Mucosa of gallbladder (tissue), 1 donor: Measurements from ENCODE around the gene FOXN3. TPM values are rescaled to one million over a fixed set of nuclear protein-coding genes. Genes with fewer than 3 reads are reported as not detected.

Experiments
- DNase-seq: peaks from one replicate; pipeline ENCODE4 v3.0.0-alpha.2; 2020; ENCODE audit warnings: low spot score
- total RNA-seq: library from RNA; stranded (reverse); gene quantifications from one replicate; pipeline ENCODE4 v1.2.1, GENCODE V29; 2021
- donor health status: DM: no; HTN: no; CAD: no.

Gene FOXN3, protein sequence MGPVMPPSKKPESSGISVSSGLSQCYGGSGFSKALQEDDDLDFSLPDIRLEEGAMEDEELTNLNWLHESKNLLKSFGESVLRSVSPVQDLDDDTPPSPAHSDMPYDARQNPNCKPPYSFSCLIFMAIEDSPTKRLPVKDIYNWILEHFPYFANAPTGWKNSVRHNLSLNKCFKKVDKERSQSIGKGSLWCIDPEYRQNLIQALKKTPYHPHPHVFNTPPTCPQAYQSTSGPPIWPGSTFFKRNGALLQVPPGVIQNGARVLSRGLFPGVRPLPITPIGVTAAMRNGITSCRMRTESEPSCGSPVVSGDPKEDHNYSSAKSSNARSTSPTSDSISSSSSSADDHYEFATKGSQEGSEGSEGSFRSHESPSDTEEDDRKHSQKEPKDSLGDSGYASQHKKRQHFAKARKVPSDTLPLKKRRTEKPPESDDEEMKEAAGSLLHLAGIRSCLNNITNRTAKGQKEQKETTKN
- 63.0 TPM for total RNA-seq

DNA sequence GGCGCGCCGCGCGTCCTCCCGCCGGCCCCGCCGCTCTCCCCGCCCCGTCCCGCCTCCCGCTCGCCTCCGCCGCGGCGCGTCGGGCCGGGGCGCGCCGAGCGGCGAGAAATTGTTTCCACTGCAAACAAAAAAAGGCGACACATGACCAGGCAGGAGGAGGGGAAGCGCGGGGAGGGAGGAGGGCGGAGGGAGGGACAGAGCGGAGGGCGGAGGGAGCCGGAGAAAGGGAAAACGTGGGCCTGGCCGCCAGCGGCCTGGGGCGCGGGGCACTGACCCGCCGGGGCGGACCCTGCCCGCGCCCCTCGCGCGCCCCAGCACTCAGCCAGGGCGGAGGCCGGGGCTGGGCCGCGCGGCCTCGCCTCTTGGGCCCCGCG is at the start of gene FOXN3:
TSS of gene FOXN3 (minus strand) at position 143 of the 374 bp plus-strand sequence. CDS start 4,757 bp downstream, outside the sequence.
- DNase-seq: peak; percentile 93

DNA sequence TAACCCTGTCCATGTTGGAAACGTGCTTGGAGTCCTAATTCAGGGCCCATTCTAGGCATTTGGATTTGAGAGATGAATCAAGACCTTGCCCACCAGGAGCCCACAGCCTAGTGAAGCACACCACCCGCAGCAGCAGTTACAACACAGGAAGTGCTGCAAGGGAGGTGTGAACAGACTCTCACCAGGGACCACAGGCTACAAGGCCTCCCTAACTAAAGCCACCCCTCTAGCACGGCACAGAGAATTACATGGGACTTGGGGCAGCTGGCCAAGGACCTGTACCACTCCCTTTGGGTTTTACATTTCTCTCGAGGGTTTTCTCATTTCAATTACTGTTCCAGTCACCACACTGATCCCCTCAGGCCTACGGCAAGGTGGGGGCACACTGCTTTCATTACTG is 49.5 kb upstream of the FOXN3 start:
- DNase-seq: no peak

DNA sequence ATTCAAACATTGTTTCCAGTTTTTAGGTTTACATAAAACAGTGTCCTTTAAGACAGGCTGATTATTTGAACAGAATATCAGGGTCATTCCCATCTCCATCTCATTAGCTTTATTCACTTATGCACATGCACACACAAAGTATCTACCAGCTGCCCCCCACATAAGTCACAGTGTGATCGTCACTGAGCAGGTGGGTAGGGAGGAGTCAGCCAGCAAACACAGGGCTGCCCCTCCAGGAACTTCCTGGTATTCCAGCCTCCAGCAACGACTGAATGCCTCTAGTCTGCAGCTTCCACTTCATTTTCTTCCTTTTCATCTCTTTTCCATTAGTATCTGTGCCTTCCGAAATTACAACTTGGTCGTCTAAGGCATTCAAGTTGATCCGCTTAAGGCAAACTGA is 48.8 kb upstream of the FOXN3 start:
- DNase-seq: no peak

DNA sequence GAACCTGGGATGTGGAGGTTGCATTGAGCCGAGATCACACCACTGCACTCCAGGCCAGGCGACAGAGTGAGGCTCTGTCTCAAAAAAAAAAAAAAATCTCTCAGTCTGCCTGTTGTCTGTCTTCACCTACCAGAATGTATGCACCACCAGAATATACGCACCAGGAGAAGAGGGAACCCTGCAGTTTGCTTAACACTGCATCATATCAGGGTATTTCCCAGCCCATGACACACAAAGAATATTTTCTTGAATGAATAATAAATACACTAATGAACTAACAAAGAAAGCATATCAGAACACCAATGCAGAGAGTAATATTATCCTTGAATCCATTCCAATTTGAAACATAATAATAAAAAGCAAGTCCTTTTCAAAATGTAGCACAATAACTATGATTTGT is 44.2 kb upstream of the FOXN3 start:
- no peak for DNase-seq

DNA sequence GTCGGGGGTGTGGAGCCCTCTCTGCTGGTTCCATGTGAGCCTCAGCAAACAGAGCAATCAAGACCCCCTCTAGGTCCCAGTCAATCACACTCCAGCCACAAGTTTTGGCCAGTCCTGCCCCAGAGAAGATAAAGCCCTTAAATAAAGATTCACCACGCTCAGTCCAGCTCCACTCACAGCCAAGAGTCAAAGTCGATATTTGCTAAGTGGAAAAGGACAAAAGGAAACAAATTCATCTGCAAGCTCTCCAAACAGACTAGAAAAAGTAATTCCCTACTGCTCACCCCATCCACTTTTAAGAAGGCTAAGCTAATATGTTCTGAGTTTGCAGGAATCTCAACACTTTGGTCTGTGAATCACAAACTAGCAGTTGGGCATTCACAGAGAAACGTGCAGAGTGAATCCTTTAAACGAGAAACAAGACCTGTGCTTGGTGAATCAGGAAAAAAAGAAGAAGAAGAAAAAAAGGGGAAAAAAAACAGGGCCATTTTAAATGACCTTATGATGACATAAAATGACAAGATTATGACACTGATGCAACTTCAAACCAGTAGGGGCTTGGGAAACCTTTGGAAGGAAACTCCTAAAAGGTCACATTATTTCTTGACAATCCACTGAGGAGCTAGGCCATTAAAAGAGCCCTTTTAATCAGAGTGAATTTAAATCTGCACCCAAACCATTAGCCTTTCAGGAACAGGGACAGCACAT is 41.8 kb upstream of the FOXN3 start:
- no peak for DNase-seq

DNA sequence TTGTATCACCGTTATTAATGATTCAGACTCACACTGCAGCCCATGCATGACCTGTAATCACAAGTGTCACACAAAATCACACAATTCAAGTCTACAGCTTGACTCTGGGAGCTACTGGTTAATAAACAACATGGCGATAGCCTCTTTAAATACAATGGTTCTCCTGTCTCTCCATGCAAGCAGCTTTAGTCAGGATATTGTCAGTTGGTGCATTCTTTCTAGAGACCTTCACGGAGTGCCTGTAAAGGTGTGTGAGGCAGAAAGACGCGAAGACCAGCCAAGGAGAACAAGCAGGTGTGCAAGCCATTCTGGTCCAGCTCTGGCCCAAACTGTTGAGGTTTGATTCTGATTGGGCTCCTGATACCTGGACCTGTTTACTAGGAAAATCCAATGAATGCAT is 40.0 kb upstream of the FOXN3 start:
- DNase-seq: no peak

DNA sequence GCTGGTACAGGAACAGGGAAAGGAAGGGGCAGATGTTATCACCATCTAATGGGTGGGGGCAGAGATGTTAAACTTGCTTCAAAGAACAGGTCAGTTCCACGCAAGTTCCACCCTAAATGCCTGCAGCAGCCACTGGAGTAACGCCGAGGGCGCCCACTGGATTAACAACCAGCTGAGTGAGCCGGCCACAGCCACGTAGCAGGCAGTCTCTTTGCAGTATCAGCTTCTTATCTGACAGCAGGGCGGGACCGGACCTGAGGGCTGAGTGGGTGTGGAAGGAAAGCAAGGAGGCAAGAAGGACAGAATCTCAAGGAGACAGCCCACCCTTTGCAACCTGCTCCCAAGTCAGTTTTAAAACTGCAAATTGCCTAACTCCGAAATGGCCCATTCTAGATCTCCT is 38.4 kb upstream of the FOXN3 start:
- peak; percentile 20 for DNase-seq

DNA sequence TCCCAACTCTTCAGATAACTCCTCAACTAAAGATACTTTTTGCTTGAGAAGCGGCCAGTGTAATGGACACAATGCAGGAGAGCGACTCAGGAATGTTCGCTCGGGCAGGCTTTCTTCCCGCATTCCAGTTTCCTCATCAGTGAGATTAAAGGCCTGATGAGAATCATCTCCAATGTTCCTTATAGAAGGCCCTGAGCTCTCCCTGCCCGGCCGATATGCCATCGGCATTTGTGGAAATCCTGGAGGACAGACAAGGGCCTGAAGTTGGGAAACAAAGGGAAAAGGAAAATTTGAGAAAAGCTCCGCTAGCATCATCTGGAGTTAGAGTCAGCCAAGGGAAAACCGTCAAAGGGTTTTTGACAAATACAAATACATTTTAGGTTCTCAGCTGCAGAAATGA is 38.0 kb upstream of the FOXN3 start:
- DNase-seq: no peak

DNA sequence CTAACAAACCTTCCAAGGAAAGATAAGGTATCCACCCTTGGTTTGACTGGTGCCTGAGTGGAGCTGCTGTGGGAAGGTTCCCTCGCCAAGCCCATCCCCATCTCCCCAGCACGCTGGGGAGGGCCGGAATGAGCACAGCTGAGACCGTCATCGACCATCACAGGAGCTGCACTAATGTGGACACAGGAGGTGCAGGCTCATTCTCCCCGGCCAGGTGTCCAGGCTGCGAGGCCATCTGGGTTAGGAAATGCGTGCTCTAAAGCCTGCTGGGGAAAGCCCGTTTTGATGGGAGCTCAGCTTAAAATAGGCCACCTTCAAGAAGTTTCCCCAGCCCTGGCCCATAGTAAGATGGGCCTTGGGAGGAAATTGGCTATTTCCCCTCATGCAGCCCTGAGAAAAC is 35.2 kb upstream of the FOXN3 start:
- no peak for DNase-seq

DNA sequence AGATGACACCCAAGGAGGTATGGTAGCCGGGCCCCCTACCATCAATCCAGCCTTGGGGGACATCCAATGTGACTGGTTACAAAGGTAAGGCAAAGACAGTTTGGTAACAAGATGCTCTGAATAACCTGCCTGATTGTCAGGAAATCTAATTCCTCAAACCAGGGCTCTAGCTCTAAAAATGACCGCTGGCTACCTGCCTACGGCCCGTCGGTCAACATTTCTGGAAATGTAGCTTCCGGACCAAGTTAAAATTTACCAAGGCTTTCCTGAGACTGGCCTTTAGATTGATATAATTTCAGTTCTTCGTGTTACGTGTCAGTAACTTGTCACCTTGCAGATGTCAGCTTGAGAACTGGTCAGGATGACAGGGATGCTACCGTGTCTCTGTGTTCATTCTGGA is 34.2 kb upstream of the FOXN3 start:
- DNase-seq: no peak

DNA sequence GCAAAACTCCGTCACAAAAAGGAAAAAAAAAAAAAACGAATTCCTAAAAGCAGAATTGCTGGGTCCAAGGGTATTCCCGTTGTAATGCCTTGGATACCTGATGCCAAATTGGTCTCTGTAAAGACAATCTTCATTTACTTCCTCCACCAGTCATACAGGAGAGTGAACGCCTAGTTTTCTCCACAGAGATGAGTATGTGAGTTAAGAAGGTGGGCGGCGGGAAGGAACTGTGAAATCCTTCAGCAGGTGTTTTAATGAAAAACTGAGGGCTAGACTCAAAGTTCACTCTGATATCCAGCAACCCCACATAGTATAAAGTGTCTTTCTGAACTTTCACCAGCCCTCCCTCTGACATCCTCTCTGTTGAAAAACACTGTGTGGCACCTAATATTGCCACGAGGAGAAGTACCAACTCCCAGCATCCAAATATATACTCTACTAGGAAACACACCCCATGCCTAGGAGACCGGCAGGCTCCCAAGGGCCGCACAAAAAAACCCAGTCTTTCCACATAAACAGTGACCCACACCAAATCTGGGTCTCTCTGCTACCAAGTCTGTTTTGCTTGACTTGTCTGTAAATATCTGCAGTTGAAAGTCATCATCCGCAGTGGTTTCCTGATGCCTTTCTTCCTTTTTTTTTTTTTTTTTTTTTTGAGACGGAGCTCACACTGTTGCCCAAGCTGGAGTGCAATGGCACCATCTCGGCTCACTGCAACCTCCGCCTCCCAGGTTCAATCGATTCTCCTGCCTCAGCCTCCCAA is 30.3 kb upstream of the FOXN3 start:
- no peak for DNase-seq

DNA sequence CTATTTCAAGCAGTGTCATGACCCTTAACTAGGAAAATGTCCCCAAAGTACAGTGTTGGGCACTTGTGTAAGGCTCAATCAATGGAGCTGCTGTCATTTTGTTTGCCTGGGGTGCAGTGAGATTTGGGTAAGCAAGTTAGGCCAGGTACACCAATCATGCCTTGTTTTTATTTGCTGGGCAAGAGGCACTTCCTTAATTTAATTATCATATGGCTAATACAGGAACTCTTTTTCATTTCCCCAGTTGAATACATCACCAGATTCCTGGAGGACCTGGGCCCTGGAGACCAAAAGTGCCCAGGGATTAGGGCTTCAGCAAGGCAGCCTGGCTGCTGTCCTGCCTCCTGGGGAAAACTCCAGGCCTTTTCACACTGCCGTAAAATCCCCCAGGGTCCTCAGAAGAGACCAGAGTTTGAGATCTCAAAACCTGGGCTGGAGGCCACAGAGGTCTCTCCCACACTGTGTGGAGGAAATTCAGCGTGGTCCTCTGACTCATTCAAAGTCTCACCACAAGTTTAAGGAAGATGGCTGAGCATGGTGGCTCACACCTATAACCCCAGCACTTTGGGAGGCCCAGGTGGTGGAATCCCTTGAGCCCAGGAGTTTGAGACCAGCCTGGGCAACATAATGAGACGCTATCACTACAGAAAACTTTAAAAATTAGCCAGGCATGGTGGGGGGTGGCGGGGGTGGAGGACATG is 28.4 kb upstream of the FOXN3 start:
- no peak for DNase-seq

DNA sequence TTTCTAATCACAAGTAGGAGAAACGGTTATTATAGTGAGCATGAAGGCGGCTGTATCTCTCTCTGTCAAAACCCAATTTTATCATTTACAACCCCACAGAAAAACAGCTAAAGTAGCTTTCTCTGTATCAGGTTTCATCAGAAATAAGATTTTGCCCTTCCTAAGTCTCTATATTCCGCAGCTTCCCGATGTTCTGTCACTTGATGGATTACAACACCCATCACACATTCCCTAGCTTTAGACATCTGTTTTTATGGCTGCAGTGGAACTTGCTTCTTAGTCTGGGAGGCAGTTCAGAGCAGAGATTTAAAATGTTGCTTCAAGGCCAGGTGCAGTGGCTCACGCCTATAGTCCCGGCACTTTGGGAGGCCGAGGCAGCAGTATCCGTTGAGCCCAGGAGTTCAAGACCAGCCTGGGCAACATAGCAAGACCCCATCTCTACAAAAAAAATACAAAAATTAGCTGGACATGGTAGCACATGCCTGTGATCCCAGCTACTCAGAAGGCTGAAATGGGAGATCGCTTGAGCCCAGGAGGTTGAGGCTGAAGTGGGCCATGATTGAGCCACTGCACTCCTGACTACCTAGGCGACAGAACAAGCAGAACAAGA is 27.6 kb upstream of the FOXN3 start:
- DNase-seq: no peak

DNA sequence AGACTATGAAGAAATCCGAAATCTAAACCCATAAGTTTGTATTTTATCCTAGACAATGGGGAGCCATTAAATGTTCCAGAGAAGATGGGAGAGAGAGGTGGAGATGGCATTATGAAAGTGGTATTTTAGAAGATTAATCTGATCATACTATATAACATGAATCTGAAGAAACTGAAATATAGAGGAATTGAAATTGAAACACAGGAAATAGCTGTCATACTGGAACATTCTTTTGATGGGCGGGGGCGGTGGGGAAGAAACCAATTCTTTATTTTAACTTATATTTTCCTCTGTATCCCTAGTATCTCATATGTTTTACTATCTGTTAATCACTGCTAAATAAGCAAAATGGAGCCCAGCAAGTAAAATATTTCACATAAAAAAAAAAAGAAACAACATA is 27.0 kb upstream of the FOXN3 start:
- no peak for DNase-seq

DNA sequence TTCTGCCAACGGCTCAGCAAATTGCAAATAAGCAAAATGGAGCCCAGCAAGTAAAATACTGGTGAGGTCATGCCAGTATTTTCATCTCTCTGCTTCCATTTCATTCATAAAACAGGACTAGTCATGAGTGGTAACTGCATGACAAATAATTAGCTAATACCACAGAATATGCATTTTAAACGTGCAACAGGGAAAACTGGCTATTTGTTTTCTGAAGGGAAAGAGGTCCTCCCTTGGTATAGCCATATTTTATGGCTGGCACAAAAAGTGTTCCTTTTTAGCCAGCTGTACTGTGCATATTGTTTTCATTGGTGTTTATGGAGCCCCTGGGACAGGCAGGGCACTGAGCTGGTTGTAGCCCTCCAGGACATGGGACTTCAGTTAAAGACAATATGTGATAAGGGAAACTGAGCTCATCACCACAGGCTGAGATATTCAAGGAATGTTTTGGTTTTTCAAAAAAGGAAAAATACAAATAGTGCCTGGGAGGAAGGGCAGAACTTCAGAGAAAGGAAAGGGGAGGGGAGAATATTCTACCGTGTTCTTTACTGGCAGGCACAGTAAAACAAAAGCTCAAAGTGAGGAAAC is 26.1 kb upstream of the FOXN3 start:
- no peak for DNase-seq

DNA sequence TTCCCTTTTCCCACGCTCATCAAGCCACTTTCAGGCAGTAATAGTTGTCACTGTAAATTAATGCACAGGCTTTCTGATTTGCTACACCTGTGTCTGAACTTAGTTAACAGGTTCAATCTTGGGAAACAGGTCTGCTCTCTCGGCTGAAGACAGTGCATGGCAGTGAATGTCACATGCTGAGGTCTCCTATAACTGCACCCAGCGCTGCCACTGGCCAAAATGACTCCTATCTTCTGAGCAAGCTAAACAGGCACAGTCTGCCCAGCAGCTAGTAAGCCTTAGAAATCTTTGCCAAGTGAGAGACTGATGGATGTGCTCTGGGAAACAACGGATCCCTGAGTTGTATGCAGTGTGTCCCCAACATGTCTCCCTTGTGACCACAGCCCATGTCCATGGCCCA is 25.2 kb upstream of the FOXN3 start:
- no peak for DNase-seq

DNA sequence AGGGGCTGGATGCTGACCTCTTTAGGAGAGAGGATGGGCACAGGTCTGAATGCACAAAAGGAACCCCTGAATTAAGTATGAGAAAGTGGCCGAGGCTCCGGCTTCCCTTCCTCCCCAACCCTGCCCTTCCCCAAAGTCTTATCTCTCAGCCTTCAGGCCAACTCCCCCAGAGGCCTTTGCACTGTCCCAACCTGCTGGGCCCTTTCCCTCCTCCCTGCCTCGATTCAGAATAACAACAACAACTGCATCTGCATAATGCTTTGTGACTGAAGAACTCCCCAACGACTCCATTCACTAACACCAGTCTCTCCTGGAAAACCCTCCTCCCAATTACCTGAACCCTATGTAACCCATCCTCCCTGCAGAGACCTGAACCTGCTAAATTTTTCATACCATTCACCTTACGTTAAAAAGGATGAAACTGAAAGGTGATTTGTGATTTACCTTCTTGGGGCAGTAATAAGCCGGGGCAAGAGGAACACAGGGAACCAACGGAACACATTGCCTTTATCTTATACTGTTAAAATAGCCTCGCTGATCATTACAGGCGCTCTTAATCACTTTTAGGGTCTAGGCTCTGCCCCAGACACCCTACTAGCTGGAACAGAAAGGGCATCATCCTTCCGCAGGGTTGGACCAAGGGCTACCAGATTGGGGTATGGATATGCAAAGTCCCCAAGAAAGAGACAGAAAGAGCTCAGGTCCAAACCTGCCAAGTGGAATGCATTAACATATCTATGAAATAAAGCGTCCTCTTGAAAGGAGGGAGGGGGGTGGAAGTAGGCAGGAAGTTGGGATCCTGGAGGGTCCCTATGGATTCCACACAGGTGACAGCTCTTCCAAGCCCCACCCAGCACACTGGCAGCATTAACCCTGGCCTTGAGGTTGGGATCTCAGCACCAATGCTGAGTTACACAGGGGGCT is 24.2 kb upstream of the FOXN3 start:
- DNase-seq: no peak

DNA sequence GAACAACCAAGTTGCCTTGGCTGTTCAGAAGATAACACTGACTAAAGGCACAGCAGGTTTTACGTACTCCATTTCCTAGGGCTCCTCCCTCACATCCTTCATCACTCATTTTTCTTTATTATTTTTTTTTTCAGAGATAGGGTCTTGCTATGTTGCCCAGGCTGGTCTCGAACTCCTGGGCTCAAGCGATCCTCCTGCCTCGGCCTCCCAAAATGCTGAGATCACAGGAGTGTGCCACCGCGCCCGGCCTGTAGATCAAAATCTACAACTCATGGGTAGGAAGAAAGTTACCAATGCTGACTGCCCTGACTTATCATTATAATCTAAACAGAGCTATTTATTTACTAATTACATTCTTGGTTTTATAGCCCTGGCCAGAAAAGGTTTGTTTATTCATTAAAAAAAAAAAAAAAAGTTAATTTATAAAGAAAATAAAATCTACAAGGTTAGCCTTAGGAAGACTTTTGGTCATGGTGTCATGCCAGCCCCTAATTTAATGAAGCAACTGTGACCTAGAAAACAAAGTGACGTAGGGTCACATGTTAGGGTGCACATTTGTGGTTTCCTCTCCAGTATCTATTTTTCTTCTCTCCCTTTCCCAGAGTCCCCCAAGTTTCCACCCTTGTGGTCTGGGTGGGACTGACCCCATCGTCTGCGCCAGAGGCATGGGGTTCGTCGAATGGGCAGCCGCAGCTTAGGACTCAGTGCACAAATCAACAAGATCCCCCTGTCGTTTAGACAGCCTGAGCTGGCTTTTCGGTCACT is 19.0 kb upstream of the FOXN3 start:
- no peak for DNase-seq

DNA sequence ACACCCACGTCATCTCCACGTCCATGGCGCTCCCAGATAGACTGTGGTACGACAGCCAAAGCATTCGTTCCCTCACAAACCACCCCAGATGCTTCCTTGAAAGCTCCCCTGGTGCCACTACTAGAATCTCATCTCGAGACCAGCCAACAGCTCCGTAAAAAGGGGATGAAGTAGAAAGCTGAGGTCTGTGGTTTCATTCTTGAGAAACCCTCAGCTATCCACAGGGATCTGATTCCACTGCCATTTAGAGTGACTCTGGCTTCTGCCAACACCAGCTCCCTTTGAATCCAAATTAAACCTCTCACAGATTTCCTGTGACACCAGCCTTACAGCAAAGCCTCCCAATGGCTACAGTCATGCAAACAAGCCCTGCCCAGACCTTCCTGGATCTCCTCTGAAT is 18.5 kb upstream of the FOXN3 start:
- no peak for DNase-seq
